ENCODE results near the gene CDH23. TPM values are rescaled to one million over a fixed set of nuclear protein-coding genes. Genes with fewer than 3 reads are reported as not detected.

CDH23 gene
- total RNA-seq, 1 experiment from 2014 or later = 0.34 TPM

DNA sequence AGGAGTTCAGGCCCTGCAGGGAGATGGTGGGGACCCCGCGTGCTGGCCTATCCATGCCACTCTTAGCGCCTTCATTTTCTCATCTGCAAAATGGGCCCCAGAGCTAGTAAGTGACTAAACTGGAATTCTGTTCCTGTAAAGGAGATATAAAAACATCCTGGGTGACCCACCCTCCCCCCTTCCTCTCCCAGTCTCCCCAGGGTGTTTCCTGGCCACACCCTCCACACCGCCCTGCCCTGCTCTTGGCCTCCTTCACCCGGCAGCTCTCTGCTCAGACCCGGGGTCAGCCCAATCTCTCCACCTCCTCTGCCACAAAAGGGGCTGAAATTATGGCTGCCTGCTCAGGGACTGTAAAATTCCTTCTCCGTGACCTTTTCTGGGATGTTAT, 252.2 kb downstream of the CDH23 start:
- POLR2A ChIA-PET = no interaction called here
- DNase-seq = no peak
- no TSS peak for BruUV-seq (replicated peaks)
- no peaks in the 10 kb centered on the region for H3K27me3 ChIP-seq (replicated peaks; ENCODE audit: control insufficient read depth, insufficient read depth, low read length)
- Mint-ChIP-seq H3K27me3 (ENCODE audit: insufficient read depth, unreplicated experiment) (no peaks in the 10 kb centered on the region), H3K27ac (ENCODE audit: unreplicated experiment) (no peak overlapping the region), H3K9me3 (ENCODE audit: unreplicated experiment) (no peaks in the 10 kb centered on the region), H3K4me3 (ENCODE audit: unreplicated experiment) (no peak overlapping the region), H3K4me1 (ENCODE audit: low read depth, unreplicated experiment) (peaks cover 6% of the 10 kb centered on the region), H3K36me3 (ENCODE audit: insufficient read depth, unreplicated experiment) (no peaks in the 10 kb centered on the region)
- H3K36me3 ChIP-seq (ENCODE audit: control insufficient read depth, insufficient read depth, low read length) = no peaks in the 10 kb centered on the region
- intact Hi-C loops (cut with micrococcal nuclease; ENCODE audit: unreplicated experiment) = no loop called here
- TF ChIP-seq, protein P1, sequence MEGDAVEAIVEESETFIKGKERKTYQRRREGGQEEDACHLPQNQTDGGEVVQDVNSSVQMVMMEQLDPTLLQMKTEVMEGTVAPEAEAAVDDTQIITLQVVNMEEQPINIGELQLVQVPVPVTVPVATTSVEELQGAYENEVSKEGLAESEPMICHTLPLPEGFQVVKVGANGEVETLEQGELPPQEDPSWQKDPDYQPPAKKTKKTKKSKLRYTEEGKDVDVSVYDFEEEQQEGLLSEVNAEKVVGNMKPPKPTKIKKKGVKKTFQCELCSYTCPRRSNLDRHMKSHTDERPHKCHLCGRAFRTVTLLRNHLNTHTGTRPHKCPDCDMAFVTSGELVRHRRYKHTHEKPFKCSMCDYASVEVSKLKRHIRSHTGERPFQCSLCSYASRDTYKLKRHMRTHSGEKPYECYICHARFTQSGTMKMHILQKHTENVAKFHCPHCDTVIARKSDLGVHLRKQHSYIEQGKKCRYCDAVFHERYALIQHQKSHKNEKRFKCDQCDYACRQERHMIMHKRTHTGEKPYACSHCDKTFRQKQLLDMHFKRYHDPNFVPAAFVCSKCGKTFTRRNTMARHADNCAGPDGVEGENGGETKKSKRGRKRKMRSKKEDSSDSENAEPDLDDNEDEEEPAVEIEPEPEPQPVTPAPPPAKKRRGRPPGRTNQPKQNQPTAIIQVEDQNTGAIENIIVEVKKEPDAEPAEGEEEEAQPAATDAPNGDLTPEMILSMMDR (IDR thresholded peaks at IDR 0.05; ENCODE audit: insufficient read depth in 1 of 2, low read depth in 1 of 2, low read length in 1 of 2, severe bottlenecking in 1 of 2, unreplicated experiment in 1 of 2) = no peak
- H3K4me3 ChIP-seq (ENCODE audit: low read depth, low read length) = no peak overlapping the region
- CTCF ChIA-PET = interaction anchor here (0.7 to 1.0 kb wide), 2 partner anchors 26 to 126 kb away, joined by 3 read pairs; no protein-coding TSS in a partner anchor
- H3K4me1 ChIP-seq = no peaks in the 10 kb centered on the region
- H3K9me3 ChIP-seq = no peaks in the 10 kb centered on the region

DNA sequence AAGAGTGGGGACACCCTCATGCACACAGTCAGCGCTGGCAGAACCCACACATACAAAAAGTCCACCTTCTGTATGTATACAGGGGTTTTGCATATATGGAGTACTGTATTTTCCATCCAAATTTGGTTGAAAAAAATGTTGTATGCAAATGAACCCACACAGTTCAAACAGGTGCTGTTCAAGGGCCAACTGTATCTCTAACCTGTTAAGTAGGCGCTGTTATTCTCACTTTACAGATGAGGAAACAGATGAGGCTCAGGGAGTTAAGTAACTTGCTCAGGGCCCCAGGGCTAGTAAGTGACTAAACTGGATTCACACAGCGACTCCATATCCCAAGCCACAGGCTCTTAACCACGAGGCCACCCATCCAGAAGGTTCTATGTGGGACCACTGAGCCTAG, 252.9 kb downstream of the CDH23 start:
- CTCF ChIA-PET = interaction anchor here (0.7 kb wide), 1 partner anchor 127 kb away, joined by 3 read pairs; no protein-coding TSS in a partner anchor
- Mint-ChIP-seq H3K9me3 (ENCODE audit: unreplicated experiment) (no peaks in the 10 kb centered on the region), H3K27me3 (ENCODE audit: insufficient read depth, unreplicated experiment) (no peaks in the 10 kb centered on the region), H3K4me3 (ENCODE audit: unreplicated experiment) (no peak overlapping the region), H3K27ac (ENCODE audit: unreplicated experiment) (no peak overlapping the region), H3K36me3 (ENCODE audit: insufficient read depth, unreplicated experiment) (no peaks in the 10 kb centered on the region), H3K4me1 (ENCODE audit: low read depth, unreplicated experiment) (peaks cover 6% of the 10 kb centered on the region)
- DNase-seq = no peak
- intact Hi-C loops (cut with micrococcal nuclease; ENCODE audit: unreplicated experiment) = no loop called here
- TF ChIP-seq, protein P1 (IDR thresholded peaks at IDR 0.05; ENCODE audit: insufficient read depth in 1 of 2, low read depth in 1 of 2, low read length in 1 of 2, severe bottlenecking in 1 of 2, unreplicated experiment in 1 of 2) = no peak
- Histone ChIP-seq H3K9me3 (no peaks in the 10 kb centered on the region), H3K4me3 (ENCODE audit: low read depth, low read length) (no peak overlapping the region), H3K36me3 (ENCODE audit: control insufficient read depth, insufficient read depth, low read length) (no peaks in the 10 kb centered on the region), H3K4me1 (no peaks in the 10 kb centered on the region), H3K27me3 (replicated peaks; ENCODE audit: control insufficient read depth, insufficient read depth, low read length) (no peaks in the 10 kb centered on the region)
- POLR2A ChIA-PET = no interaction called here
- no TSS peak for BruUV-seq (replicated peaks)

DNA sequence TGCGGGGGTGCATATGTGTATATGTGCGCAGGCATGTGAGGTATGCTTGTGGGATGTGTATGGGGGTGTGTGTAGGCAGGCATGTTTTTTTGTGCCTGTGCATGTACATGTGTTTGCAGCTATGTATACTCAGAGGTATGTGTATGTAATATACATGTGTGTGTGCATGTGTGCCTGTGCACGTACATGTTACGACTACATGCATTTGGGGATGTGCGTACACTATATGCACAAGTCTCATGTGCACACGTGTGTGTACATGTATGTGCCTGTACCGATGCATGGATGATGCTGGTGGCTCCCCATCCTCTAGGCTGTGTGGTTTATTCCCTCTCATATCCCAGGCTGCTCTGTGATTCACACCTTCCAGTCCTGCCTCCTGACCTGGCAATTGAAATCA, 253.7 kb downstream of the CDH23 start:
- H3K27me3 Mint-ChIP-seq (ENCODE audit: insufficient read depth, unreplicated experiment) = no peaks in the 10 kb centered on the region
- no peaks in the 10 kb centered on the region for H3K27me3 ChIP-seq (replicated peaks; ENCODE audit: control insufficient read depth, insufficient read depth, low read length)
- no peak overlapping the region for H3K27ac Mint-ChIP-seq (ENCODE audit: unreplicated experiment)

More for the DNA sequence above, 253.7 kb downstream of the CDH23 start:
- Mint-ChIP-seq H3K9me3 (ENCODE audit: unreplicated experiment) (no peaks in the 10 kb centered on the region), H3K4me3 (ENCODE audit: unreplicated experiment) (no peak overlapping the region), H3K36me3 (ENCODE audit: insufficient read depth, unreplicated experiment) (no peaks in the 10 kb centered on the region), H3K4me1 (ENCODE audit: low read depth, unreplicated experiment) (peaks cover 6% of the 10 kb centered on the region)
- TF ChIP-seq, protein P1 (IDR thresholded peaks at IDR 0.05; ENCODE audit: insufficient read depth in 1 of 2, low read depth in 1 of 2, low read length in 1 of 2, severe bottlenecking in 1 of 2, unreplicated experiment in 1 of 2) = no peak
- DNase-seq = no peak
- Histone ChIP-seq H3K36me3 (ENCODE audit: control insufficient read depth, insufficient read depth, low read length) (no peaks in the 10 kb centered on the region), H3K9me3 (no peaks in the 10 kb centered on the region), H3K4me3 (ENCODE audit: low read depth, low read length) (no peak overlapping the region), H3K4me1 (no peaks in the 10 kb centered on the region)
- ChIA-PET CTCF (no interaction called here), POLR2A (no interaction called here)
- intact Hi-C loops (cut with micrococcal nuclease; ENCODE audit: unreplicated experiment) = no loop called here
- BruUV-seq (replicated peaks) = no TSS peak

Data from Caco-2 (cell line).